ENCODE results near the gene MYO1D. TPM values are rescaled to one million over a fixed set of nuclear protein-coding genes. Genes with fewer than 3 reads are reported as not detected.
"Not testable (repeated sequence)": the region's sequence is repeated elsewhere in the genome, so short reads cannot be mapped to it uniquely, and the experiment has no call there.

Gene MYO1D
- total RNA-seq, 1 experiment from 2014 or later = 29.9 TPM

GRCh38 chr17:32722733-32723132, 154.2 kb downstream of the MYO1D start (continued):
- no peak for TF ChIP-seq NFE2L1 (CRISPR knock-in tag; IDR thresholded peaks at IDR 0.05)
- TF ChIP-seq ATF1 (CRISPR knock-in tag; IDR thresholded peaks at IDR 0.05) = no peak
- TF ChIP-seq TCF7 (CRISPR knock-in tag; IDR thresholded peaks at IDR 0.05; ENCODE audit: low read depth) = no peak
- TF ChIP-seq SOX15 (CRISPR knock-in tag; IDR thresholded peaks at IDR 0.05) = no peak

GRCh38 chr17:32720671-32721070, 156.3 kb downstream of the MYO1D start:
- H3K4me3 Mint-ChIP-seq = no peak overlapping the region
- H3K4me1 Mint-ChIP-seq = no peaks in the 10 kb centered on the region
- DNase-seq (ENCODE audit: low spot score) (no peak), ATAC-seq (no peak)
- CTCF ChIA-PET = interaction anchor here (2.6 kb wide), 1 partner anchor 61 kb away, joined by 7 read pairs; no protein-coding TSS in a partner anchor
- peaks cover 8% of the 10 kb centered on the region for H3K9me3 Mint-ChIP-seq
- no peak overlapping the region for H3K27ac Mint-ChIP-seq
- H3K27me3 Mint-ChIP-seq (ENCODE audit: low read depth) = no peaks in the 10 kb centered on the region
- H3K36me3 Mint-ChIP-seq = peaks cover 12% of the 10 kb centered on the region
- POLR2A ChIA-PET = no interaction called here
- TF ChIP-seq TP53 (CRISPR knock-in tag; IDR thresholded peaks at IDR 0.05) (no peak), FOXP4 (CRISPR knock-in tag; IDR thresholded peaks at IDR 0.05) (no peak), MLX (CRISPR knock-in tag; IDR thresholded peaks at IDR 0.05) (no peak), ZMAT4 (CRISPR knock-in tag; IDR thresholded peaks at IDR 0.05) (no peak), FOXP1 (CRISPR knock-in tag; IDR thresholded peaks at IDR 0.05; ENCODE audit: borderline replicate concordance) (no peak), E2F4 (CRISPR knock-in tag; IDR thresholded peaks at IDR 0.05; ENCODE audit: borderline replicate concordance, low read depth) (no peak), NR3C1 (CRISPR knock-in tag; conservative IDR thresholded peaks at IDR 0.05; ENCODE audit: low read depth) (no peak), SMAD4 (CRISPR knock-in tag; IDR thresholded peaks at IDR 0.05) (no peak), NR1H2 (CRISPR knock-in tag; IDR thresholded peaks at IDR 0.05) (no peak)

- TF ChIP-seq CDX4 (CRISPR knock-in tag; IDR thresholded peaks at IDR 0.05; ENCODE audit: borderline replicate concordance) (no peak), HMGA2 (CRISPR knock-in tag; IDR thresholded peaks at IDR 0.05) (no peak), ZNF423 (CRISPR knock-in tag; IDR thresholded peaks at IDR 0.05) (no peak)
- ChIA-PET CTCF (no interaction called here), POLR2A (no interaction called here)
- Mint-ChIP-seq H3K9me3 (no peaks in the 10 kb centered on the region; the same call in 1 of the 2 replicates), H3K4me1 (no peaks in the 10 kb centered on the region), H3K4me3 (no peak overlapping the region), H3K36me3 (peaks cover 4% of the 10 kb centered on the region), H3K27me3 (ENCODE audit: low read depth) (no peaks in the 10 kb centered on the region), H3K27ac (no peak overlapping the region; the same call in 1 of the 2 replicates)
- DNase-seq (ENCODE audit: low spot score) (no peak), ATAC-seq (no peak)
These were observed 157.2 kb downstream of the MYO1D start for GRCh38 chr17:32719689-32720088.

- H3K9me3 Mint-ChIP-seq; H3K4me3 Mint-ChIP-seq; H3K4me1 Mint-ChIP-seq; CTCF ChIA-PET; H3K27ac Mint-ChIP-seq; ATAC-seq; DNase-seq (ENCODE audit: low spot score); H3K27me3 Mint-ChIP-seq (ENCODE audit: low read depth); POLR2A ChIA-PET: not testable (repeated sequence)
- H3K36me3 Mint-ChIP-seq = peaks cover 19% of the 10 kb centered on the region
These were observed 162.0 kb downstream of the MYO1D start for GRCh38 chr17:32714922-32715321.

- H3K36me3 Mint-ChIP-seq = peaks cover 19% of the 10 kb centered on the region
- H3K27ac Mint-ChIP-seq; DNase-seq (ENCODE audit: low spot score); H3K9me3 Mint-ChIP-seq; ATAC-seq; H3K4me1 Mint-ChIP-seq; H3K27me3 Mint-ChIP-seq (ENCODE audit: low read depth); H3K4me3 Mint-ChIP-seq; POLR2A ChIA-PET; CTCF ChIA-PET: not testable (repeated sequence)
These were observed 162.7 kb downstream of the MYO1D start for GRCh38 chr17:32714206-32714605.
